KMS-11 (cell line): ENCODE measurements around the gene TMEM121B.

Experiments
- H2AFZ ChIP-seq: fragments of 200-600 bp; sonication (generic); 2 replicates; pipeline ENCODE4 v1.6.1; 2016; ENCODE audit warnings: antibody characterized with exemption, mixed run types, low read depth
- H3K27ac ChIP-seq: fragments of 200-600 bp; sonication (generic); 2 replicates; pipeline ENCODE4 v1.6.1; 2016; ENCODE audit warnings: mild to moderate bottlenecking, mixed run types
- H3K27me3 ChIP-seq: fragments of 200-600 bp; sonication (generic); 2 replicates; pipeline ENCODE4 v1.6.1; 2017; ENCODE audit warnings: mild to moderate bottlenecking, low read depth, mixed run types, moderate library complexity; ENCODE audit not compliant: insufficient read depth
- H3K36me3 ChIP-seq: fragments of 200-600 bp; sonication (generic); 2 replicates; pipeline ENCODE4 v1.6.1; 2017; ENCODE audit warnings: mild to moderate bottlenecking, mixed run types; ENCODE audit not compliant: insufficient read depth
- H3K4me1 ChIP-seq: fragments of 200-600 bp; sonication (generic); 2 replicates; pipeline ENCODE4 v1.6.1; 2016; ENCODE audit warnings: mild to moderate bottlenecking, low read depth, mixed run types; ENCODE audit not compliant: poor library complexity, severe bottlenecking
- H3K4me2 ChIP-seq: fragments of 200-600 bp; sonication (generic); 2 replicates; pipeline ENCODE4 v1.7.0; 2016; ENCODE audit warnings: mild to moderate bottlenecking, mixed run types
- H3K4me3 ChIP-seq: fragments of 200-600 bp; sonication (generic); IDR thresholded peaks from 2 replicates; pipeline ENCODE4 v1.6.1; 2017; ENCODE audit warnings: low read depth, low read length, mixed read lengths; ENCODE audit not compliant: insufficient read depth
- H3K79me2 ChIP-seq: fragments of 200-600 bp; sonication (generic); 2 replicates; pipeline ENCODE4 v1.6.1; 2016; ENCODE audit warnings: low read depth, mixed run types; ENCODE audit not compliant: insufficient read depth
- H3K9ac ChIP-seq: fragments of 200-600 bp; sonication (generic); 2 replicates; pipeline ENCODE4 v1.6.1; 2016; ENCODE audit warnings: mild to moderate bottlenecking, mixed run types
- H4K20me1 ChIP-seq: fragments of 200-600 bp; sonication (generic); 2 replicates; pipeline ENCODE4 v1.6.1; 2016; ENCODE audit warnings: mild to moderate bottlenecking, mixed run types; ENCODE audit not compliant: insufficient read depth
- CTCF ChIP-seq: fragments of 200-600 bp; sonication (generic); conservative IDR thresholded peaks from 2 replicates; pipeline ENCODE4 v1.6.1; 2017; ENCODE audit warnings: low read depth, mild to moderate bottlenecking, antibody characterized with exemption, low read length, moderate library complexity, mixed read lengths

Gene TMEM121B

GRCh38 chr22:17114898-17115235, 6.3 kb downstream of the TMEM121B start:
- Histone ChIP-seq H3K27me3 (no peaks in the 10 kb centered on the region), H3K79me2 (no peaks in the 10 kb centered on the region), H4K20me1 (no peaks in the 10 kb centered on the region), H3K4me3 (no peak overlapping the region), H3K4me1 (peaks cover 10% of the 10 kb centered on the region), H3K27ac (no peak overlapping the region), H3K4me2 (no peak overlapping the region), H3K9ac (no peak overlapping the region), H3K36me3 (no peaks in the 10 kb centered on the region), H2AFZ (no peak overlapping the region)
- TF ChIP-seq CTCF: no peak

GRCh38 chr22:17114173-17114897, 6.8 kb downstream of the TMEM121B start:
- Histone ChIP-seq H3K4me2 (no peak overlapping the region), H3K36me3 (no peaks in the 10 kb centered on the region), H3K27me3 (no peaks in the 10 kb centered on the region), H4K20me1 (no peaks in the 10 kb centered on the region), H3K27ac (no peak overlapping the region), H3K9ac (no peak overlapping the region), H3K4me1 (peaks cover 10% of the 10 kb centered on the region), H3K4me3 (no peak overlapping the region), H2AFZ (no peak overlapping the region), H3K79me2 (no peaks in the 10 kb centered on the region)
- no peak for TF ChIP-seq CTCF

GRCh38 chr22:17113600-17113999, 7.6 kb downstream of the TMEM121B start:
- H3K79me2 ChIP-seq: no peaks in the 10 kb centered on the region
- H3K4me3 ChIP-seq: no peak overlapping the region
- no peak for TF ChIP-seq CTCF
- no peak overlapping the region for H3K9ac ChIP-seq
- H3K4me1 ChIP-seq: peaks cover 10% of the 10 kb centered on the region
- H2AFZ ChIP-seq: no peak overlapping the region
- no peaks in the 10 kb centered on the region for H4K20me1 ChIP-seq
- H3K27ac ChIP-seq: no peak overlapping the region
- H3K27me3 ChIP-seq: no peaks in the 10 kb centered on the region
- H3K4me2 ChIP-seq: no peak overlapping the region
- H3K36me3 ChIP-seq: no peaks in the 10 kb centered on the region

GRCh38 chr22:17112491-17113042, 8.6 kb downstream of the TMEM121B start:
- Histone ChIP-seq H3K27ac (no peak overlapping the region), H4K20me1 (no peaks in the 10 kb centered on the region), H3K9ac (no peak overlapping the region), H2AFZ (no peak overlapping the region), H3K36me3 (no peaks in the 10 kb centered on the region), H3K79me2 (no peaks in the 10 kb centered on the region), H3K4me2 (no peak overlapping the region), H3K27me3 (no peaks in the 10 kb centered on the region), H3K4me3 (no peak overlapping the region), H3K4me1 (peaks cover under 1% of the 10 kb centered on the region)
- TF ChIP-seq CTCF: no peak
